Memory B cell (primary cell): ENCODE data around the gene RANBP17.
"Not testable (repeated sequence)": the region's sequence is repeated elsewhere in the genome, so short reads cannot be mapped to it uniquely, and the experiment has no call there.

Experiments used
- ATAC-seq: fragments of 150-1000 bp; cut with Tn5 transposase; 2 replicates; pipeline ENCODE4 v1.10.0; 2021; ENCODE audit warnings: low read depth, mild to moderate bottlenecking, moderate library complexity
- DNase-seq, 2 donors: peaks; one replicate each; pipeline ENCODE4 v3.0.0; 2022; ENCODE audit warnings: low spot score in 2 of 2
- H3K27ac Mint-ChIP-seq: one replicate; pipeline ENCODE4 v1.8.0; 2022; ENCODE audit warnings: mild to moderate bottlenecking, moderate library complexity, mixed read lengths
- H3K27me3 Mint-ChIP-seq: one replicate; pipeline ENCODE4 v1.8.0; 2022; ENCODE audit warnings: mixed read lengths
- H3K36me3 Mint-ChIP-seq: one replicate; pipeline ENCODE4 v1.8.0; 2022; ENCODE audit warnings: mild to moderate bottlenecking, mixed read lengths
- H3K4me1 Mint-ChIP-seq: one replicate; pipeline ENCODE4 v1.8.0; 2022; ENCODE audit warnings: mixed read lengths
- H3K4me3 Mint-ChIP-seq: one replicate; pipeline ENCODE4 v1.8.0; 2022; ENCODE audit warnings: mild to moderate bottlenecking, moderate library complexity, mixed read lengths
- H3K9me3 Mint-ChIP-seq: one replicate; pipeline ENCODE4 v1.8.0; 2022; ENCODE audit warnings: mixed read lengths

Gene RANBP17

DNA sequence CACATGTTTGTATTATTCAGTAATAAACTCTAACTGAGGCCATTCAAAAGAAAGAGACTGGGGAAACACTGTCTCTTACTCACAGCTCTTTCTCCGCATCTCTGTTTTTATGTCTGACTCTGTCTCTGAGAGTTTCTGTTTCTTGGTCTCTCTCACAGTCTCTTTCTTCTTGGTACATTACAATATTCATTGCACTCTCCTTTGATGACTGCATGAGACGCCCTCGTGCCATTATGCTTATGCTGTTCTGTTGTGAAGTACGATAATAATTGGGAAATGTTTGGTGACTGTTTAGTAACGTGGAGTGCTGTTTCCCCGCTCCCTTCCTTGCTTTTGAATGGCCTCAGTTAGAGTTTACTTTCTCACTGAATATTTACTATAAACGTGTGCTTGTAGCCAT, 421.9 kb downstream of the RANBP17 start:
- DNase-seq: no peak
- Mint-ChIP-seq H3K36me3 (no peaks in the 10 kb centered on the region), H3K27ac (no peak overlapping the region), H3K9me3 (no peaks in the 10 kb centered on the region), H3K4me1 (no peaks in the 10 kb centered on the region), H3K4me3 (no peak overlapping the region), H3K27me3 (peaks cover 11% of the 10 kb centered on the region)
- ATAC-seq: no peak

DNA sequence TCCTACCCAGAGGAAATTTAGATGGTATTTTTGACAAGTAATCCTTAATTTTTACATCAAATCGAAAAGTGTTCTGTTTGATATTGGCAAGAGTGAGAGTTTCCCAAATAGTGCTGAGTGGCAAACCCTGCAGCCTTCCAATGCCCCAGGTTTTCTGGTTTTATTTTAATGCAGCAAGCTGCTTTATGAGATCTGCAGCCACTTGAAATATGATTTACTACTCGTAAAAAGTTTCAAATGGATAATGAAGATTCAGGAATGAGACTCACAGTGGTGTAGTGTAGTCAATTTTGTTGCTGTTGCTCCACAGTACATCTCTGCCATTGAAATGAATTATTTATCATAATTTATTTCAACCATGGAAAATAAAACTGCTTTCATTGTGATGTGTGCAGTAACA, 423.6 kb downstream of the RANBP17 start:
- Mint-ChIP-seq H3K4me3 (no peak overlapping the region), H3K27ac (no peak overlapping the region), H3K27me3 (peaks cover 12% of the 10 kb centered on the region), H3K4me1 (no peaks in the 10 kb centered on the region), H3K36me3 (no peaks in the 10 kb centered on the region), H3K9me3 (no peaks in the 10 kb centered on the region)
- no peak for ATAC-seq
- no peak for DNase-seq

DNA sequence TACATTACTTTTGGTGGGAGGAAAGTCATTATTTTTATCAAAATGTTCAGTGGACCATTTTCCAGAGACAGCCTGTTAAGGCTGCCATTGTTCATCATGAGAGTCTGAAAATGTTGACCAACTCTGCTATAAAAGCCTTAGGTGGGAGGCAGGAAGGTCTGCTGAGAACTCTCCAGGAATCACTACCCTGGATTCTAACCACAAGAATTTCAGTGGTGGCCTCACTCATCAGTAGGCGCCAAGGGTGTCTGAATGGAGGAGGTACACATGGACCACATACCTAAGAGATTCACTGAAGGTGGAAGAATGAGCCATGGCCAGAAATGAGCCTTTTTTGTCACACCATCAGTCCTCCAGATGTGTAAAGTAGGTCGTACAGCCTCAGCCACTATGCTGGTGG, 426.2 kb downstream of the RANBP17 start:
- no peak for DNase-seq
- Mint-ChIP-seq H3K27me3 (peaks cover 11% of the 10 kb centered on the region), H3K27ac (no peak overlapping the region), H3K36me3 (no peaks in the 10 kb centered on the region), H3K9me3 (no peaks in the 10 kb centered on the region), H3K4me3 (no peak overlapping the region), H3K4me1 (no peaks in the 10 kb centered on the region)
- no peak for ATAC-seq

DNA sequence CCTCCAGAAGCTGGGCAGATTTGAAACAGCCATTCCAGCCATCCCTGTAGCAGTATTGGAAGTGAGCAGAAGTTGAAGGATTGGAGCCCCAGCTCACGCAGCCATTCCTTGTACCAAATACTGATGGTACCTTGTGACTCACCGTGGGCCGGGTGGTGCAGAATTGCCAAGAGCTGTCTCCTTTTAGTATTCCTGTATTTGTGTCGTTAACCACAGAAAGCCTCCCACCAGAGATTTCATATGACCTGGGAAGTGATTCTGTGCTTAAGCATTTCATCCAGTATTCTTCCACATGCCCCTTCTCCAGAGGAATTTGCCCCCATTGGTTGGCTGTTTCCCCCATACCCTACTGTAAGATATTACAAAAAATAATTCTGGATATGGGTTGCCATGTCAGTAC, 429.6 kb downstream of the RANBP17 start:
- DNase-seq (no peak), ATAC-seq (no peak)
- Mint-ChIP-seq H3K4me1 (no peaks in the 10 kb centered on the region), H3K36me3 (no peaks in the 10 kb centered on the region), H3K4me3 (no peak overlapping the region), H3K27ac (no peak overlapping the region), H3K9me3 (no peaks in the 10 kb centered on the region), H3K27me3 (peaks cover 13% of the 10 kb centered on the region)

DNA sequence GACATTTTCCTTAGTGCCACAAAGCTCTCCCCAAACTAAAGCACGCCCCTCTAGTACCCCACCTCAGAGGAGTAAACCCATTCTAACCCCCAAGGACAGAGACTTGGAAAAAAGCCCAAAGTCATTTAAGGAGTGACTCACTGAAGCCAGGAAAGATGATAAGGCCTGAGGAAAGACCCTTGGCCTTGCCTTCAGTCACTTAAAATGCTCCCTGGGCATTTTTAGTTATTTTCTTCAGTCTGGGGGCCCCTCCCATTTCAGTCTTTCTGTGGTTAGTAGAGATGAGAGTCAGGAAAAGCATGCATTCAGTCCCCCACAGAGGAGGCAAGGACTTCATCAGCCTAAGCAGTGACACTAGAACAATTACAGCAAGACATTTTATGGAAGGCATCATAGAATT, 433.5 kb downstream of the RANBP17 start:
- no peaks in the 10 kb centered on the region for H3K4me1 Mint-ChIP-seq
- H3K36me3 Mint-ChIP-seq: no peaks in the 10 kb centered on the region
- H3K27ac Mint-ChIP-seq: no peak overlapping the region
- DNase-seq (no peak), ATAC-seq (no peak)
- H3K9me3 Mint-ChIP-seq: no peaks in the 10 kb centered on the region
- no peak overlapping the region for H3K4me3 Mint-ChIP-seq
- H3K27me3 Mint-ChIP-seq: peaks cover 7% of the 10 kb centered on the region

DNA sequence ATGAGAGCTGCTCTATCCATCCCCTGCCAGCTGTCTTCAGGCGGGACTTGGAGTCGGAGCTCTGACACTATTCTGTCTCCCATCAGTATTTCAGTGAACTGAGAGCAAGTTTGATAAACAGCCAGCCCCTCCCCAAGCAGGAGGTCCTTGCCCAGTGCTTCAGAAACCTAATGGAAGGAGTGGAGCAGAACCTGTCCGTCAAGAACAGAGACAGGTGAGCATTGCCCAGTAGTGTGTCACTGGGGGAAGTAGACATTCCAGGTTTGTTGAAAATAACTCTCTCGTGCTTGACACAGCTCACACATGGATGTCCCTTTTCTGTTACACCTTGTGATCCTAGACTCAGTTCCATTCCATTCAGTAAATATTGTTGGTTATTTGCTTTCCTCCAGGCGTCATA, 434.0 kb downstream of the RANBP17 start:
- peaks cover 9% of the 10 kb centered on the region for H3K27me3 Mint-ChIP-seq
- no peak overlapping the region for H3K4me3 Mint-ChIP-seq
- H3K27ac Mint-ChIP-seq: no peak overlapping the region
- no peak for ATAC-seq
- no peaks in the 10 kb centered on the region for H3K4me1 Mint-ChIP-seq
- no peaks in the 10 kb centered on the region for H3K36me3 Mint-ChIP-seq
- H3K9me3 Mint-ChIP-seq: no peaks in the 10 kb centered on the region
- no peak for DNase-seq

DNA sequence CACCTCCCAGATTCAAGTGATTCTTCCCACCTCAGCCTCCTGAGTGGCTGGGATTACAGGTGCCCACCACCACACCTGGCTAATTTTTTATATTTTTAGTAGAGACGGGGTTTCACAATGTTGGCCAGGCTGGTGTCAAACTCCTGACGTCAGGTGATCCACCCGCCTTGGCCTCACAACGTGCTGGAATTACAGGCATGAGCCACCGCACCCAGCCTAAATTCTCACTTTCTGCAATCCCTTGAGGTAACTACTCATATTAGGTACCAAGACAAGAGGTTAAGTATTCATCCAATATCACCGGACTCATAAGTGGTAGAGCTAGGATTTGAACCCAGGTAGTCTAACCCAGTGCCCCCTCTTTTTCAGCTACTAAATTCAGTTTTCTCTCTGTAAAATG, 436.1 kb downstream of the RANBP17 start:
- not testable (repeated sequence) for H3K9me3 Mint-ChIP-seq, DNase-seq, H3K36me3 Mint-ChIP-seq, H3K4me1 Mint-ChIP-seq, H3K4me3 Mint-ChIP-seq, ATAC-seq, H3K27ac Mint-ChIP-seq
- H3K27me3 Mint-ChIP-seq: peaks cover 19% of the 10 kb centered on the region

DNA sequence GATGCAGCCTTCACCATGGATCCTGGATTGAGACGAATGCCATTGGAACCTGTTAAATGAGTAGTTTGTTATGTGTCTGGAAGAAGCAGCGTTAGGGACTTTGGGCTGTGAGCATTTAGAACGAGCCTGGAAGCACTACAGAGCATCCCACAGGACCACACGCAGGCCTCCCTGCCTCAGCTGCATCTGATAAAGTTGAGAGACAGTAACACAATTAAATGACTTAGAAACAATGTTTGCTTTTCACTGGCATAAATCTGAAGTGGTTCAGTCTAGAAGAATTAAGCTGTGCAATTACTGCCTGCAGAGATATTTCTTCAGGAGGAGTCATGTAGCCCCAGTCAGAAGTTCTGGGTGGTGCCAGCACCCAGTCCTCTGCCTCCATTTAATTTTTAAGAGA, 437.4 kb downstream of the RANBP17 start:
- no peak overlapping the region for H3K4me3 Mint-ChIP-seq
- peaks cover 16% of the 10 kb centered on the region for H3K27me3 Mint-ChIP-seq
- ATAC-seq: no peak
- no peaks in the 10 kb centered on the region for H3K9me3 Mint-ChIP-seq
- no peaks in the 10 kb centered on the region for H3K4me1 Mint-ChIP-seq
- no peak overlapping the region for H3K27ac Mint-ChIP-seq
- H3K36me3 Mint-ChIP-seq: no peaks in the 10 kb centered on the region
- no peak for DNase-seq

DNA sequence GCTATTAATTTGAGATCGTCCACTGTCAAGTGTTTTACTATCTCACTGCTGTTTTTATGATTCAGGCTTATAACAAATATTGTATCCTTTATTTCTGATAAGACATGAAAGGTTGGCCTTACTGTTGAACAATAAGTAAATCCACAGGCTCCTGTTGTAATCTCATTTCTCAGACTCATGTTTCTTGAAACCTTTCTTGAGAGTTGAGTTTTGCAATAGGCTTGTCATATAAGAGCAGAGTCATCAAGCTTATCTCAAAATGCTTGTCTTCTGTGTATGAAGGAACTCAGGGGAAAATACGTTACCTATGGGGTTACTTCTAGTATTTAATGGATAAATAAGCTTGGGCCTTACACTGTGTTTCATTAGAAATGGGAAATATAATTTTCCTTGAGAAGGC, 438.0 kb downstream of the RANBP17 start:
- Mint-ChIP-seq H3K9me3 (no peaks in the 10 kb centered on the region), H3K36me3 (no peaks in the 10 kb centered on the region), H3K4me1 (no peaks in the 10 kb centered on the region), H3K4me3 (no peak overlapping the region), H3K27me3 (peaks cover 17% of the 10 kb centered on the region), H3K27ac (no peak overlapping the region)
- DNase-seq (no peak), ATAC-seq (no peak)

DNA sequence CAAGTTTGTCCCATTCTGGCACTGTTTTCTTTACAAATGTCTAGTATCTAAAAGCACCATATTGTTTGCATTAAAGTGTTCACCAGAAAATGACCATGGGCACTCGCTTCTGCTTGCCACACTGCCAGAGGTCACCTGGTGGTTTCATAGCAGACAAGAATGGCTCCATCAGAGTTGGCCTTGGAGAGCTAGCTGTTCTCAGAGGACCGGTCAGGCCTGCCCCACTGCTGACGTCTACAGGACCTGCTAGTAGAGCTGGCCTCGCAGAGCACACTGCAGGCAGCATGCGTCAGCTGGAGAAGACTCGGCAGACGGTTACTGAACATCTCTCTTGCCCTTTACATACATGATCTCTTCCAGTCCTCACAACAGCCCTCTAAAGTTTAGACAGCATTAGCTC, 438.5 kb downstream of the RANBP17 start:
- Mint-ChIP-seq H3K27ac (no peak overlapping the region), H3K36me3 (no peaks in the 10 kb centered on the region), H3K4me1 (no peaks in the 10 kb centered on the region), H3K27me3 (peaks cover 17% of the 10 kb centered on the region), H3K9me3 (no peaks in the 10 kb centered on the region), H3K4me3 (no peak overlapping the region)
- no peak for DNase-seq
- ATAC-seq: no peak

DNA sequence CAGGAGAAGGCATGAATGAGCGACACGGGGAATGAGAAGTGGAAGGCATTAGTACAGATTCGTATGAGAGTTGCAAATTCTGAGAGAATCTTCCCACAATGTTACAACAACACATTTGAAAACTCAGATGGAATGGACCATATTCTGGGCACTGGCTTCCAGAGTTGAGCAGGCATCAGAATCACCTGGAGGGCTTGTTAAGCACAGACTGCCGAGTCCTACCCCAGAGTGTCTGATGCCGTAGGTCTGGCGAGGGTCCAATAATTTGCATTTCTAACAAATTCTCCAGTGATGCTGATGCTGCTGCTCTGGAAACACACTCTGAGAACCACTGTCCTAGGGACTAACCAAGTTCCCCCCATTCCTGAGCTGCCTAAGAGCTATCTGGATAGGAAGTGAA, 444.3 kb downstream of the RANBP17 start:
- Mint-ChIP-seq H3K27me3 (peaks cover 29% of the 10 kb centered on the region), H3K9me3 (no peaks in the 10 kb centered on the region), H3K4me1 (peaks cover 5% of the 10 kb centered on the region), H3K36me3 (peaks cover 4% of the 10 kb centered on the region), H3K4me3 (no peak overlapping the region), H3K27ac (no peak overlapping the region)
- ATAC-seq (no peak), DNase-seq (no peak)

DNA sequence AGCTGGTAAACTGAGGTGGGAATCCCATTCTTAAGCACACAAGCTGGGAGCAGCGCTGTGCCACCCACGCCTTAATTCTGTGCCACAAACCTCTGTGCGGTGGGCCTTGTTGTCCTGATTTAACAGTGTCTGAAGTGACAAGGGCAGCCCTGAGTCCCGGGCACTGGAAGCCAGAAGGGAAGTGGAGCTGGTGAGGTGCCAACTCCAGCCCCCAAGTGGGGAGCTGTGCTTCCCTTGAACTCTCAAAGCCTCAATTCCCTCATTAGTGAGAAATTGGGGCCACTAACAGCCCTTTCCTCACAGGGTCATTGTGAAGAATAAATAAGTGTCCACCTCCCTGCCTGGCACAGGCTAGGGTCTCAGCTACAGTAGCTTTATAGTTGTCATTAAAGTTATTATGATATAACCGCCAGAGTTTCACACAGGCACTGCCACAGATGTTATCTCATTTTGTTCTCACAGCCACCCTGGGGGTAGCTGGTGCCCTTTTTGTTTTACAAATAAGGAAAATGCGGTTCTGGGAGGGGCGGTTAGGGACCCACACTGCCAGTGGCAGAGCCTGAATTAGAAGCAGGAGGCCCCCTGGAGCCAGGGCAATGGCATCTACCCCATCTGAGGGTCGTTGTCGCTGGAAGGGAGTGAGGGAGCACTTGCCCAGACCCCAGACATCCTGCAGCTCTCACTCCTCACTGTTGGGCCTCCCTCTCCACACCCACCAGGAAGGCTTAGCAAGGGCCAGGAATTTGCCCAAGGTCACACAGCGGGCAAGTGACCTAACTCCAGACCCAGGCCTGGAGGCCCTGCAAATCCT, 445.2 kb downstream of the RANBP17 start:
- peaks cover 4% of the 10 kb centered on the region for H3K36me3 Mint-ChIP-seq
- H3K27me3 Mint-ChIP-seq: peaks cover 26% of the 10 kb centered on the region
- no peak for ATAC-seq
- no peak for DNase-seq
- H3K4me3 Mint-ChIP-seq: no peak overlapping the region
- no peaks in the 10 kb centered on the region for H3K9me3 Mint-ChIP-seq
- H3K27ac Mint-ChIP-seq: no peak overlapping the region
- peaks cover 5% of the 10 kb centered on the region for H3K4me1 Mint-ChIP-seq

DNA sequence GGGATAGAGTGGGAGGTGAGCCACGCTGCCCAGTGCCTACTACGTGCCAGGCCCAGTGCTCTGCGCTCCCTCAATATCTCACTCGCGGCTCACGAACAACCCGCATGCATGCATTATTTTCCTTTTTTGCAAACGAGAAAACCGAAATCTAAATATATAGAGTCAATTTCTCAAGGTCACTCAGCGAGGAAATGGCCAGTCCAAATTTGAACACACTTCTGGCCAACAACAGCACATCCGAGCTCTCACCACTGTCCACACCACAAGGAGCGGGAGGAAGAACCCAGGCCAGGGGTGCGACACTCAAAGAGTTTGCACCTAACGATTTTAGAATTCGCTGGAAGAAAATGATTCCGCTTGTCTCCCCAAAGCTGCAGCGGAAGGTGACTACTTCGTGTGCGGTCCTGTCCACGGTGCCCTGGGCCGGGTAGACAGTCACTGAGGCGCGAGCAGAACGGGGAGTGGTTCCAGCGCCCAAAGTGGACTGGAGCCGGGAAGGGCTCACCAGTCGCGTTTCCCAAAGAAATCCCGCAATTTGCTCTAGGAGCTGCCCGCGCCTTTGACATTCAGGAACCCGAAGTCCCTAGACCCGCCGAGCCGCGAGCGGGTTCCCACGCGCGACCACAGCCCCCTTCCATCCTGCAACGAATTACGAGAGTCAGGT, 446.1 kb downstream of the RANBP17 start:
- Mint-ChIP-seq H3K9me3 (peaks cover 1% of the 10 kb centered on the region), H3K27ac (no peak overlapping the region), H3K27me3 (peaks cover 23% of the 10 kb centered on the region), H3K4me3 (no peak overlapping the region), H3K4me1 (peaks cover 8% of the 10 kb centered on the region), H3K36me3 (peaks cover 4% of the 10 kb centered on the region)
- DNase-seq (no peak), ATAC-seq (no peak)

DNA sequence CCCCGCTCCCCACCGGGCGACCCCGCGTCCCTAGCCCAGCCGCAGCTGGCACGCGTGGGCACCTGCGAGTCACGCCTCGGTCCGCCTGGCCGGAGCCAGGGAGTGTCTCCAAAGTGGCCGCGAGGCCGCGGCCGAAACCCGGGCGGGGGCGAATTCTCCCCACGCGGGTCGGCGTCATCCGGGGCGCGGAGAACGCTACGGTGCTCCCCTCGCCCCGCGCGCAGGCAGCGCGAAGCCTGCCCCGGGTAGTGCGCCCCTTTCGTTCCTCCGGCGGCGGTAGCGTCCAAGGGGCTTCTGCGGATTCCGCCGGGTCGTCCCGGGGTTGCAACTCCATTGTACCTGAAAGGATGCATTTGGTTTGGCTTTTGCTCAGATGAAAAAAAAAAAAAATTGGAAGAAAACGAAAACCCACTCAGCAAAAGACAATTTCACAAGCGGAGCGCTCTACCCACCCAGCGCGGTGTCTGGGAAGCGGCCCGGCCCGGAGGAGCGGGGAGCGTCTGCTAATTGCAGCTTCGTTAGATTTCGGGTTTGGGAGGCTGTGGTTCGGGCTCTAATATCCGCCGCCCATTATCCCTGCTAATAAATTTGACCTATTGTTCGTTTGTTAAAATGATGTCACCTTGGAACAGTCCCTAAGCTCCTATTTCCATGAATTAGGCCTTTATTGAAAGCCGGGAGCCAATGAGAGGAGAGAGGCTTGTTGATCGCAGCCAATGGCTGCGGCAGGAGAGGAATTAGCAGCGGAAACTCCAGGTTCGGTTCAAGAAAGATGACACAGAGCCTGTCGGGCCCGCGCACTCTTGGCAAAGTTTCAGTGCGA, 446.8 kb downstream of the RANBP17 start, which contains the start of gene TLX3:
TLX3 (plus strand) TSS at position 796 of the 823 bp plus-strand sequence. CDS start 118 bp downstream, outside the sequence.
- Mint-ChIP-seq H3K4me1 (peaks cover 11% of the 10 kb centered on the region), H3K9me3 (peaks cover 3% of the 10 kb centered on the region), H3K27ac (no peak within 1 kb of the TSS), H3K36me3 (peaks cover 4% of the 10 kb centered on the region), H3K4me3 (no peak within 1 kb of the TSS), H3K27me3 (peaks cover 26% of the 10 kb centered on the region)
- ATAC-seq (no peak), DNase-seq (no peak)
